Ovary (tissue), 3 donors: Measurements from ENCODE around the gene GCK.

Experiments used
- CTCF ChIP-seq, 3 donors: fragments of 450-650 bp in 2 of 3; fragments of 200-600 bp in 1 of 3; IDR thresholded peaks; one replicate each; pipeline versions ENCODE4 v1.5.1 to v1.8.0; 2016 to 2022; ENCODE audit warnings: antibody characterized with exemption in 3 of 3, mild to moderate bottlenecking in 1 of 3
- EP300 ChIP-seq: sonication (generic); formaldehyde crosslinking; IDR thresholded peaks from one replicate; pipeline ENCODE4 v1.6.1; 2017; ENCODE audit warnings: antibody characterized with exemption
- POLR2A ChIP-seq: fragments of 450-650 bp; IDR thresholded peaks from one replicate; pipeline ENCODE4 v1.6.1; 2017; ENCODE audit warnings: antibody characterized with exemption, mild to moderate bottlenecking, moderate library complexity
- donor health status: DM: no; HTN: no; CAD: no.

GRCh38 chr7:44109991-44110390 lies 79.2 kb downstream of the GCK start:
- TF ChIP-seq CTCF (IDR thresholded peaks at IDR 0.05) (no peak), EP300 (no peak), POLR2A (no peak)
